Measurements from ENCODE around the gene ZNF84.

DNA sequence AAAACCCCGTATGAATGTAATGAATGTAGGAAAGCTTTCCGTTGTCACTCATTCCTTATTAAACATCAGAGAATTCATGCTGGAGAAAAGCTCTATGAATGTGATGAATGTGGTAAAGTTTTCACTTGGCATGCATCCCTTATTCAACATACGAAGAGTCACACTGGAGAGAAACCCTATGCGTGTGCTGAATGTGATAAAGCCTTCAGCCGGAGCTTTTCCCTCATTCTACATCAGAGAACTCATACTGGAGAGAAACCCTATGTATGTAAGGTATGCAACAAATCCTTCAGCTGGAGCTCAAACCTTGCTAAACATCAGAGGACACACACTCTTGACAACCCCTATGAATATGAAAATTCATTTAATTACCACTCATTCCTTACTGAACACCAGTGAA, 68.9 kb downstream of the ZNF84 start:
- TF ChIP-seq CTCF (IDR thresholded peaks at IDR 0.05 in 4 of 5, conservative IDR thresholded peaks at IDR 0.05 in 1 of 5) (no peak), POLR2A (IDR thresholded peaks at IDR 0.05) (no peak)

Data from gastrocnemius medialis (tissue), 4 donors.